Stimulated activated naive CD8-positive, alpha-beta T cell treated with anti-CD3 and anti-CD28 coated beads, Interleukin-15, Interleukin-2, amounts not matched to agents 100 U/mL and 50 U/mL, for 24 hours (primary cell): ENCODE results near the gene RTEL1.
A peak's percentile ranks its signal among the peaks of the same experiment; 100 is the strongest.
"Not testable (repeated sequence)": the region's sequence is repeated elsewhere in the genome, so short reads cannot be mapped to it uniquely, and the experiment has no call there.

Source experiments
- ATAC-seq: fragments of 150-1000 bp; cut with Tn5 transposase; one replicate; pipeline ENCODE4 v1.10.0; 2021
- DNase-seq: peaks from one replicate; pipeline ENCODE4 v3.0.0; 2021

Gene RTEL1

DNA sequence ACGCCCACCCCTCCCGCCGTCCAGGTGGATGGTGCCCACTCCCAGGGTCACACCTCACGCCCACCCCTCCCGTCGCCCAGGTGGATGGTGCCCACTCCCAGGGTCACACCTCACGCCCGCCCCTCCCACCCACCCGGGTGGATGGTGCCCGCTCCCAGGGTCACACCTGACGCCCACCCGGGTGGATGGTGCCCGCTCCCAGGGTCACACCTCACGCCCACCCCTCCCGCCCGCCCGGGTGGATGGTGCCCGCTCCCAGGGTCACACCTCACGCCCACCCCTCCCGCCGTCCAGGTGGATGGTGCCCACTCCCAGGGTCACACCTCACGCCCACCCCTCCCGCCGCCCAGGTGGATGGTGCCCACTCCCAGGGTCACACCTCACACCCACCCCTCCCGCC is 7.6 kb upstream of the RTEL1 start:
- not testable (repeated sequence) for ATAC-seq, DNase-seq

DNA sequence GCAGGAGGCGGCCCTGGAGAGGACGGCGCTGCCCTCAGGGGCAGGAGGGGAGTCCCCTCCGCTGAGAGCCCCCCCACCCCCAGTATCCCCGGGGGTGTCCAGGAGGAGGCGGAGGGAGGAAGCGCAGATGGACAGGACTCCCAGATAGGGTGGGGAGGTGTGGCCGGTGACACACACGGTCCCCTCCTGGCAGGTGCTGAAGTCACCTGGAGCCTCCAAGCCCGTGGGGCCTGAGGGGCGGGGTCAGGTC is 6.2 kb upstream of the RTEL1 start:
- no peak for DNase-seq
- ATAC-seq, result no peak

- peak; percentile 21 for ATAC-seq
These were observed 5.7 kb upstream of the RTEL1 start for GRCh38 chr20:63652192-63652980.

GRCh38 chr20:63653041-63653973 is 4.8 kb upstream of the RTEL1 start, which contains the start of gene STMN3:
Gene STMN3, minus strand, starts transcription at chr20:63653424. Its CDS starts 79 bp downstream, at chr20:63653345.
- ATAC-seq (peak; percentile 38), DNase-seq (peak; percentile 80)

More at GRCh38 chr20:63652192-63652980, 5.7 kb upstream of the RTEL1 start:
- peak; percentile 47 for DNase-seq

GRCh38 chr20:63653974-63654668 is 4.0 kb upstream of the RTEL1 start:
- no peak for DNase-seq
- ATAC-seq, result no peak

DNA sequence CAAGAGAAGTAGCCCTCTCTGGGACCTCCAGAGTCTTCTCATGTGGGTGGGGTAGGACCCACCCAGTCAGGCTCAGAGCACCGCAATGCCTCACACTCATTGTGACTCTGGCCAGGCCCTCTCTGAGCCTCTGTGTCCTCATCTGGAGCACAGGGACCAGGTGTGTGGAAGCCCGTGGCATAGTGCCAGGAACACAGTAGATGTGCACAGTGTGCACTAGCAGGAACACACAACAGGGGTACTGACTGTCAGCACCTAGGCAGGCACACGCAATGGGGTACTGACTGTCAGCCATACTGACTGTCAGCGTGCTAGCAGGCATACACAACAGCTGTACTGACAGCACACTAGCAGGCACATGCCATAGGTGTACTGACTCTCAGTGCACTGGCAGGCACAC is 2.9 kb upstream of the RTEL1 start:
- DNase-seq (no peak), ATAC-seq (no peak)

GRCh38 chr20:63656451-63656850 is 1.7 kb upstream of the RTEL1 start:
- DNase-seq (no peak), ATAC-seq (no peak)

- no peak for DNase-seq
- ATAC-seq, result no peak
These were observed 714 bp upstream of the RTEL1 start for GRCh38 chr20:63657260-63657936.

DNA sequence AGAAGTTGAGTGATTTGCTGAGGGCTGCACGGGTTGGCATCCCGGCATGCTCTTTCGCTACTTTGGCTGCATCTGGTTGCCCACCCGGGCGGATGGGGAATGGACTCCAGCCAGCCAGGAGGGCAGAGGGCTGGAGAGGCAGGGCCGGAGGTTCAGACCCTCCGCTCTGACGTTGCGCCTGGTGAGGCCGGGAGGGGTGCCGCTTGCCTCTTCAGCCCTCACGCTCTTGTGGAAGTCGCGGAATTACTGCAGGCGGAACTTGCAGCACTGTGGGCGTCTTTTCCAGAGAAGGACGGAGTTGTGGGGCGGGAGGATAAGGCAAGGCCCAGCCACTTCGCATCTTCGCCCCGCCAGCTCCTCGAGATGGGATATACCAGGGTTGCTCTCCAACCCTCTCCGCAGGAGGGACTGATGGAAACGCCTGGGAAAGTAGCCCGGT is 656 bp downstream of the RTEL1 start:
- no peak for DNase-seq
- ATAC-seq, result no peak

DNA sequence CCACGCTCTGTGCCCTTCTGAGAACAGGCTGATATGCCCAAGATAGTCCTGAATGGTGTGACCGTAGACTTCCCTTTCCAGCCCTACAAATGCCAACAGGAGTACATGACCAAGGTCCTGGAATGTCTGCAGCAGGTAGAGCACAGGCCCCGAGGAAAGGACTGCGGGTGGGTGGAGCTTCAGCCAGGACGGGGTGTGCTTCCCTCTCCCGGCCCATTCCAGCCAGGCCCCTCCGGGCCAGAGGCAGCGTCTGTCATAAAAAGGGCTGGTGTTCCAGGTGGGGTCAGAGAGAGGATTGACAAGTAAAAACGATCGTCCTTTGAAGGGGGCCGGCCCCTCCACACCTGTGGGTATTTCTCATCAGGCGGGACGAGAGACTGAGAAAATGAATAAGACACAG is 1.3 kb downstream of the RTEL1 start:
- DNase-seq (no peak), ATAC-seq (no peak)

DNA sequence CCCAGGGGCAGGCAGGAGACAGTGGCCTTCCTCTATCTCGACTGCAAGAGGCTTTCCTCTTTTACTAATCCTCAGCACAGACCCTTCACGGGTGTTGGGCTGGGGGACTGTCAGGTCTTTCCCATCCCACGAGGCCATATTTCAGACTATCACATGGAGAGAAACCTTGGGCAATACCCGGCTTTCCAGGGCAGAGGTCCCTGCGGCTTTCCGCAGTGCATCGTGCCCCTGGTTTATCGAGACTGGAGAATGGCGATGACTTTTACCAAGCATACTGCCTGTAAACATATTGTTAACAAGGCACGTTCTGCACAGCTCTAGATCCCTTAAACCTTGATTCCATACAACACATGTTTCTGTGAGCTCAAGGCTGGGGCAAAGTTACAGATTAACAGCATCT is 2.1 kb downstream of the RTEL1 start:
- not testable (repeated sequence) for DNase-seq, ATAC-seq

DNA sequence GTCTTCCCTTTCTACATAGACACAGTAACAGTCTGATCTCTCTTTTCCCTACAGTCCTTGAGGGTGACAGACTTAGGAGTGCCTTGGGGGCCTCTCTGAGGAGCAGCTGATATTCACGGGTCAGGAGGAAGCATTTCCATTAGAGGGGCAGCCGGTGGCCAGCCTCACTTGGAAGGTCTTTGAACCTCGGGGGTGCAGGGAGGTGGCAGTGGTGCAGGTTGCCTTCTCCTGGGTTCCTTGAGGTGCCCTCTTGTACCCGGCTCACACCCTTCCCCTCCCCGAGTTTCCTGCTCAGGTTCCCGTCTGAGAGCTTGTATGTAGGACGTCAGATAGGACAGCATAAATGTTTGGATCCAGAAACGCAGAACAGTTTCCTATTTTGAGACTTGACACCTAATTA is 2.5 kb downstream of the RTEL1 start:
- DNase-seq (no peak), ATAC-seq (no peak)

DNA sequence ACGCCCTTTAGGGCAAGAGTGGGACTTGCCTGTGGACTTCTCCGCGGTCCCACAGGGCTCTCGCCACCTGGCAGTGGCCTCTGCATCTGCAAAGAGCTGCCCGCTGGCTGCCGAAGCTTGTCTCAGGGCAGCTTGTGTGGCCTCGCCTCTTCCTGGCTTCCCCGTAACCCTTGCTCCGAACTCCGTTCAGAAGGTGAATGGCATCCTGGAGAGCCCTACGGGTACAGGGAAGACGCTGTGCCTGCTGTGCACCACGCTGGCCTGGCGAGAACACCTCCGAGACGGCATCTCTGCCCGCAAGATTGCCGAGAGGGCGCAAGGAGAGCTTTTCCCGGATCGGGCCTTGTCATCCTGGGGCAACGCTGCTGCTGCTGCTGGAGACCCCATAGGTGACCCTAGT is 3.0 kb downstream of the RTEL1 start:
- DNase-seq, result no peak
- ATAC-seq, result no peak

DNA sequence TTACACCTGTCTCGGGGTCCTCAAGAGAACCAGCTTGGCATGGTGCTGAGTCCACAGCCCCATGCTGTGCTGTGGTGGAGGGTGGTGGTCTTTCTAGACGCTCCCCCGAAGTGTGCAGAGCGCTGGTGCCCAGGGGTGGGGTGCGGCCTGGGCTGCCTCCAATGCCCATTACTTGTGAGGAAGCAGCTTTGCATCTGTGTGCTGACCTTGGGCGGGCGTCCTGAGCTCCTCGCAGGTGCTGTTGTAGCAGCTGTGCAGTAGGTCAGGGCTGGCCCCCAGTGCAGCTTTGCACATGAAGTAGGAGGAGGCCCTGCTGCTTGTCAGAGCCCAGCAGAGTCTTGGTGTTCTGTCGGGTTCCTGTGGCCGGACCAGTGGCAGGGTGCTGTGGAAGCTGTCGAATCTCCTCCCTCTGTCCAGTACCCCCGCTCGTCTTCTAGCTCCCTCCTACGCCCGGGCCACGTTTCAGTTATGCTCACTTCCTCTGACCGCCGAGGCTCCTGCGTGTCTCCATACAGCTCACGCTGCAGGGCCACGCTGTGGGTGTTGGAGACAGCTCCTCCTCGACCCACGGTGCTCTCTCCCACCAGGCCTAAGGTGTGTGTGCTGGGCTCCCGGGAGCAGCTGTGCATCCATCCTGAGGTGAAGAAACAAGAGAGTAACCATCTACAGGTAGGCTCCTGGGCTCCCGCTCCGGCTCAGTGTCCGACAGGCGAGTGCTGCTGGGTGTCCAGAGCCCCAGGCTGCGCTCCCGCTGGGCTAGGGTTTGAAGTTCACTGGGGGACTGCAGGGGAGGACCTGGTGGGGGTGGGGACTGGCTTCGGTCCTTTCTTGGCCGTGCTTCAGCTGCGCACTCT is 4.1 kb downstream of the RTEL1 start:
- ATAC-seq, result no peak

DNA sequence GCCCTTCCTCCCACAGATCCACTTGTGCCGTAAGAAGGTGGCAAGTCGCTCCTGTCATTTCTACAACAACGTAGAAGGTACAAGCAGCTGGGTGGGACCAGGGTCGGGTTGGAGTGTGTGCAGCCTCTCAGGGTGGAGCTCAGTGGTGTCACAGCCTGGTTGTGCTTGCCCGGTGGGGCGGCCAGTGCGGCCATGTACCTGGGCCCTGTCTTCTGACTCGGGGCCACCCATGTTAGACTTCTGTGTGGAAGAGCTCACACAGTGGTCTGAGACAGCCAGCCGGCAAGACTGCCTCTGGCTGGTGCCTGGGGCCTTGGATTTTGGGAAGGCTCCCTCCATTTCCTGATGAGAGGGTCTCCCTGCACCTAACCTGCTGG is 4.7 kb downstream of the RTEL1 start:
- ATAC-seq (no peak), DNase-seq (no peak)

More for the DNA sequence above, 4.1 kb downstream of the RTEL1 start:
- no peak for DNase-seq

- ATAC-seq (no peak), DNase-seq (no peak)
These were observed 5.4 kb downstream of the RTEL1 start for GRCh38 chr20:63663332-63664066.

- DNase-seq (no peak), ATAC-seq (no peak)
These were observed 6.2 kb downstream of the RTEL1 start for GRCh38 chr20:63664143-63664851.

DNA sequence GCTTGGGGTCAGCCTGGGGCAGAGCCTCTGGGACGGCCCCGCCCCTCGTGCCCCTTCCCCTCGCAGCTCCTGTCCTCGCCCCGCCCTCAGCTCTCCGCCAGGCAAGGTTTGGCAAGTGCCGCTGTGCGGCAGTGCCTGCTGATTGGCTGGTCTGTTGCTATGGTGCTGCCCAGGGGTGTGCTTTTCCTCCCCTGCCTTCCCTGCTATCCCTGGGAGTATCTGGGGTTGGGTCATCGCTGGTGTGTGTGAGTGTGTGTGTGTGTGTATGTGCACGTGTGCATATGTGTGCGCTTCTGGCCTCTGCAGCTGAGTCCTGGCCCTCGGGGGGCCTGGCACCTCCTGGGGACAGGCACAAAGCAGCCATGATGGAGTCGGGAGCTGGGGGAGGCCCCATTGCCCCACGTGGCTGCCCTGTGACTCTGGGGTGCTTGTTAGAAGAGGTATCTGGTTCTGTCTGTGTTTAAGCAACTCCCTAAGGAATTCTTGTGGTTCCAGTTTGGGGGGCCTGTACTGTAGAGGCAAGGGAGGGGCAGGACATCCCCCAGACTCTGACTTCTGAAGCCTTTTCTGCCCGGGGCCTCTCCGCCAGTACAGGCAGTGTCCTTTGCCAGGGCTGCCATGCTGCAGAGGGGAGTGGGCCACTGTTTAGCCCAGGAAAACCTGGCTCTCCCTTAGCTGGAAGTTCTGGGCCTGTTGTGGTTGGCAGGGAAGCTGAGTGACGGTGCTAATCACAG is 6.9 kb downstream of the RTEL1 start:
- no peak for ATAC-seq

GRCh38 chr20:63665708-63666107 is 7.6 kb downstream of the RTEL1 start:
- no peak for DNase-seq
- ATAC-seq, result no peak

More for the DNA sequence above, 6.9 kb downstream of the RTEL1 start:
- DNase-seq, result no peak
